HFFc6 (cell line): ENCODE data around the gene BRIP1. TPM values are rescaled to one million over a fixed set of nuclear protein-coding genes. Genes with fewer than 3 reads are reported as not detected.
A peak's percentile ranks its signal among the peaks of the same experiment; 100 is the strongest.

Experiments used
- DNase-seq: peaks from one replicate; pipeline ENCODE4 v3.0.0-alpha.2; 2018
- H3K27ac Mint-ChIP-seq: 2 replicates; pipeline ENCODE4 v1.8.0; 2020; ENCODE audit warnings: mild to moderate bottlenecking, mixed read lengths
- H3K27me3 Mint-ChIP-seq: 2 replicates; pipeline ENCODE4 v1.8.0; 2021; ENCODE audit warnings: mild to moderate bottlenecking, moderate library complexity, mixed read lengths; ENCODE audit not compliant: insufficient read depth
- H3K36me3 Mint-ChIP-seq: 2 replicates; pipeline ENCODE4 v1.8.0; 2021; ENCODE audit warnings: low read depth, mixed read lengths
- H3K4me1 Mint-ChIP-seq: 2 replicates; pipeline ENCODE4 v1.8.0; 2020; ENCODE audit warnings: low read depth, mixed read lengths
- H3K4me3 Mint-ChIP-seq: 2 replicates; pipeline ENCODE4 v1.8.0; 2020; ENCODE audit warnings: mild to moderate bottlenecking, moderate library complexity, mixed read lengths
- H3K9me3 Mint-ChIP-seq: 2 replicates; pipeline ENCODE4 v1.8.0; 2020; ENCODE audit warnings: mild to moderate bottlenecking, mixed read lengths
- CTCF ChIP-seq: fragments of 200-600 bp; sonication (generic); IDR thresholded peaks from 2 replicates; pipeline ENCODE4 v1.5.0; 2021; ENCODE audit warnings: antibody characterized with exemption, mild to moderate bottlenecking
- total RNA-seq, 6 experiments: library from RNA; stranded (reverse); fragmentation: NEBNext Ultra II Directional; extraction: Animal tissue kit (Norgen Biotek cat#: 25700); gene quantifications; 2 replicates in 1 of 6; 3 replicates in 5 of 6; pipeline ENCODE4 v1.2.3, GENCODE V29; 2021

BRIP1 gene
- total RNA-seq, 6 experiments from 2014 or later: 4.6 to 9.7 (median 8.5) TPM

GRCh38 chr17:61835606-61836005, 27.7 kb downstream of the BRIP1 start:
- Mint-ChIP-seq H3K27me3 (peaks cover 1% of the 10 kb centered on the region; the same call in 1 of the 2 replicates), H3K4me3 (no peak overlapping the region), H3K9me3 (no peaks in the 10 kb centered on the region), H3K27ac (no peak overlapping the region), H3K36me3 (peaks cover 10% of the 10 kb centered on the region), H3K4me1 (peaks cover 21% of the 10 kb centered on the region)
- no peak for DNase-seq
- TF ChIP-seq CTCF: no peak

GRCh38 chr17:61834610-61835009, 28.7 kb downstream of the BRIP1 start:
- Mint-ChIP-seq H3K4me3 (no peak overlapping the region), H3K9me3 (no peaks in the 10 kb centered on the region), H3K36me3 (peaks cover 11% of the 10 kb centered on the region), H3K4me1 (peaks cover 21% of the 10 kb centered on the region), H3K27me3 (peaks cover 2% of the 10 kb centered on the region; the same call in 1 of the 2 replicates), H3K27ac (peak overlapping the region; percentile 24)
- TF ChIP-seq CTCF: no peak
- DNase-seq: no peak

- H3K4me1 Mint-ChIP-seq: peaks cover 21% of the 10 kb centered on the region
- H3K27me3 Mint-ChIP-seq: peaks cover 2% of the 10 kb centered on the region
- peak; percentile 84 for DNase-seq
- H3K4me3 Mint-ChIP-seq: no peak overlapping the region; the same call in 1 of the 2 replicates
- TF ChIP-seq CTCF: no peak
- H3K9me3 Mint-ChIP-seq: no peaks in the 10 kb centered on the region
- peak overlapping the region; percentile 21; the same call in 1 of the 2 replicates for H3K27ac Mint-ChIP-seq
- peaks cover 18% of the 10 kb centered on the region for H3K36me3 Mint-ChIP-seq
Observed at GRCh38 chr17:61833536-61834193, 29.7 kb downstream of the BRIP1 start.

DNA sequence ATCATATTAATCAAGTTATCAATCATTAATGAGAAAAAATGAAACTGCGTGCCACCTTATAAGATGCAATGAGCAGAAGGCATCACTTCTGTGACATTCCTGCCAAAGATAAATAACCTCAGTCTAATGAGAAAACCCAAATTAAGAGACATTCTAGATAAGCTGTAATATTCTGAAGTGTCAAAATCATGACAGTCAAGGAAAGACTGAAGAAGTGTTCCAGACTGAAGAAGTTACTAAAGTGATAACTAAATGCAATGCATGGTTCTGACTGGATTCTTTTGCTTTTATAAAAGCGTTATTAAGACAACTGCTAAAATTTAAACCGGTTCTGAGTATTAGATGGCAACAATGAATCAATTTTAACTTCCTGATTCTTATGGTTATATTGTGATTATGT, 30.9 kb downstream of the BRIP1 start:
- Mint-ChIP-seq H3K4me1 (peaks cover 21% of the 10 kb centered on the region), H3K36me3 (peaks cover 29% of the 10 kb centered on the region), H3K27me3 (peaks cover 2% of the 10 kb centered on the region), H3K4me3 (no peak overlapping the region), H3K9me3 (no peaks in the 10 kb centered on the region), H3K27ac (0 out of 2 replicates have a peak overlapping the region, but pooled peaks have one; percentile 18)
- DNase-seq: no peak
- TF ChIP-seq CTCF: no peak

- Mint-ChIP-seq H3K27me3 (peaks cover 2% of the 10 kb centered on the region), H3K9me3 (no peaks in the 10 kb centered on the region), H3K4me3 (no peak overlapping the region), H3K36me3 (peaks cover 38% of the 10 kb centered on the region), H3K4me1 (peaks cover 21% of the 10 kb centered on the region), H3K27ac (no peak overlapping the region)
- no peak for DNase-seq
- TF ChIP-seq CTCF: no peak
Observed at GRCh38 chr17:61831099-61831498, 32.2 kb downstream of the BRIP1 start.
